ENCODE measurements around the gene TMC6.

Gene TMC6

DNA sequence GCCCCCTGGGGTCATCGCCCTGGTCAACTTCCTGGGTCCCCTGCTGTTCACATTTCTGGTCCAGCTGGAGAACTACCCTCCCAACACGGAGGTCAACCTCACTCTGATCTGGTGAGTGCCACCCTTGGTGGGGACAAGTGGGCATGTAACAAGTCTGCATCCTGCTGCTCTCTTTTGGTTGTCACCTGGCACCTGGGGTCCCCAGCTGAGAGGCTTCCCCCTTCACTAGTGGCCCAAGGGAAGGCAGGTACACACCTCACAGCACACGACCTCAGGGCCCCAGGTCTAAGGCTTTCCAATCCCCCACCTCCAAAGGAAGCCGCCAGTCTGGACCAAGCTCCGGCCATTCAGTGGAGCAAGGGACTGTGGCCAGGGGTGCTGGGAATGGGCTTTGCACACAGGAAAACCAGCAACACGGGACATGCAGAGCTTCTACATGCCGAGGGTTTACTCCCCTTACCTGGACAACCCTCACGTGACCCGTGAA is 6.4 kb upstream of the TMC6 start:
- TF ChIP-seq, protein P1, sequence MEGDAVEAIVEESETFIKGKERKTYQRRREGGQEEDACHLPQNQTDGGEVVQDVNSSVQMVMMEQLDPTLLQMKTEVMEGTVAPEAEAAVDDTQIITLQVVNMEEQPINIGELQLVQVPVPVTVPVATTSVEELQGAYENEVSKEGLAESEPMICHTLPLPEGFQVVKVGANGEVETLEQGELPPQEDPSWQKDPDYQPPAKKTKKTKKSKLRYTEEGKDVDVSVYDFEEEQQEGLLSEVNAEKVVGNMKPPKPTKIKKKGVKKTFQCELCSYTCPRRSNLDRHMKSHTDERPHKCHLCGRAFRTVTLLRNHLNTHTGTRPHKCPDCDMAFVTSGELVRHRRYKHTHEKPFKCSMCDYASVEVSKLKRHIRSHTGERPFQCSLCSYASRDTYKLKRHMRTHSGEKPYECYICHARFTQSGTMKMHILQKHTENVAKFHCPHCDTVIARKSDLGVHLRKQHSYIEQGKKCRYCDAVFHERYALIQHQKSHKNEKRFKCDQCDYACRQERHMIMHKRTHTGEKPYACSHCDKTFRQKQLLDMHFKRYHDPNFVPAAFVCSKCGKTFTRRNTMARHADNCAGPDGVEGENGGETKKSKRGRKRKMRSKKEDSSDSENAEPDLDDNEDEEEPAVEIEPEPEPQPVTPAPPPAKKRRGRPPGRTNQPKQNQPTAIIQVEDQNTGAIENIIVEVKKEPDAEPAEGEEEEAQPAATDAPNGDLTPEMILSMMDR (IDR thresholded peaks at IDR 0.05; ENCODE audit: low read depth, low read length, poor library complexity, severe bottlenecking), result no peak
- no peak for TF ChIP-seq EZH2phosphoT487 (IDR thresholded peaks at IDR 0.05; ENCODE audit: borderline replicate concordance, low read length)
- Histone ChIP-seq H3K4me3 (ENCODE audit: low read length) (no peak overlapping the region), H3K4me1 (ENCODE audit: control insufficient read depth, low read length) (peaks cover 70% of the 10 kb centered on the region), H3K9me3 (ENCODE audit: control insufficient read depth, insufficient read depth, low read length) (no peaks in the 10 kb centered on the region), H3F3A (ENCODE audit: control insufficient read depth, insufficient read depth) (peaks cover 13% of the 10 kb centered on the region), H3K27ac (ENCODE audit: low read depth, low read length) (no peak overlapping the region), H3K27me3 (ENCODE audit: control insufficient read depth, low read length) (no peaks in the 10 kb centered on the region), H3K36me3 (ENCODE audit: control insufficient read depth, low read length) (peaks cover 86% of the 10 kb centered on the region), H4K20me1 (ENCODE audit: control insufficient read depth, insufficient read depth, low read depth, low read length) (peaks cover 3% of the 10 kb centered on the region; the same call in 1 of the 2 replicates), H3K9me2 (replicated peaks; ENCODE audit: control insufficient read depth, low read length) (no peaks in the 10 kb centered on the region), H3K4me2 (ENCODE audit: low read length) (peak overlapping the region; percentile 99; the same call in 1 of the 2 replicates), H3K79me2 (ENCODE audit: control insufficient read depth, low read length) (peaks cover 49% of the 10 kb centered on the region)

DNA sequence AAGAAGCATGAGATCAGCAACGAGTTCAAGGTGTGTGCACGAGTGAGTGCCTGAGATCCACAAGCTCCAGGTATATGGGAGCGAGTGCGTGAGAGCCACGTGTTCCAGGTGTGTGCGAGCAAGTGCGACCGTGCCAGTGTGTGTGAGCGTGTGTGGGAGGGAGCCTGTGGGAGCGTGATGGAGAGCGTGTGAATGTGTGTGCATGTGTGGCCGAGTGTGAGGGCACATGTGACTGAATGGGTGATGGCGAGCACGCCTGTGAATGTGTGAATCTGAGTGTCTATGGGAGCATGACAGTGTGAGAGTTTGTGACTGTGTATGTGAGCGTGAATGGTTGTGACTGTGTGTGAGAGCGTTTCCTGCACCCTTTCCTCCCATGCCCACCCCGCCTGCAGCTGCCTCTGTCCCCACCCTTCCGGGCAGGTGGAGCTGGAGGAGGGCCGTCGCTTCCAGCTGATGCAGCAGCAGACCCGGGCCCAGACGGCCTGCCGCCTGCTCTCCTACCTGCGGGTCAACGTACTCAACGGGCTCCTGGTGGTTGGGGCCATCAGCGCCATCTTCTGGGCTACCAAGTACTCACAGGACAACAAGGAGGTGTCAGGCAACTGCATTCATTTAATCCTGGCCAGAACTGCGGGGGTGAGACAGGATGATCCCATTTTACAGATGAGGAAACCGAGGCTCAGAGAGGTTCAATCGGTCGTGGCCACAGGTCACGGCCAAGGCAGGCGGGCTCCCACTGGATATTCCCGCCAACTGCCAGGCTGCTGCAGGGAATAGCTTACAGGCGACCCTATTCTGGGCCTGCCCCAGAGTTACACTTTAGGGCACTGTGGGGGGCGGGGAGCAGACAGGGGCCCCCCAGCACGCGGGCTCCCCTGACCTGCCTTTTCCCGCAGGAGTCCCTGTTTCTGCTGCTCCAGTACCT is 5.7 kb upstream of the TMC6 start:
- Histone ChIP-seq H4K20me1 (ENCODE audit: control insufficient read depth, insufficient read depth, low read depth, low read length) (peaks cover 3% of the 10 kb centered on the region; the same call in 1 of the 2 replicates), H3F3A (ENCODE audit: control insufficient read depth, insufficient read depth) (peaks cover 13% of the 10 kb centered on the region), H3K4me2 (ENCODE audit: low read length) (peak overlapping the region; percentile 99), H3K4me1 (ENCODE audit: control insufficient read depth, low read length) (peaks cover 76% of the 10 kb centered on the region), H3K79me2 (ENCODE audit: control insufficient read depth, low read length) (peaks cover 56% of the 10 kb centered on the region), H3K9me2 (replicated peaks; ENCODE audit: control insufficient read depth, low read length) (no peaks in the 10 kb centered on the region), H3K36me3 (ENCODE audit: control insufficient read depth, low read length) (peaks cover 90% of the 10 kb centered on the region), H3K4me3 (ENCODE audit: low read length) (peak overlapping the region; percentile 95), H3K27ac (ENCODE audit: low read depth, low read length) (peak overlapping the region; percentile 90), H3K9me3 (ENCODE audit: control insufficient read depth, insufficient read depth, low read length) (no peaks in the 10 kb centered on the region), H3K27me3 (ENCODE audit: control insufficient read depth, low read length) (no peaks in the 10 kb centered on the region)
- no peak for TF ChIP-seq EZH2phosphoT487 (IDR thresholded peaks at IDR 0.05; ENCODE audit: borderline replicate concordance, low read length)
- TF ChIP-seq, protein P1 (IDR thresholded peaks at IDR 0.05; ENCODE audit: low read depth, low read length, poor library complexity, severe bottlenecking), result peak; percentile 90

DNA sequence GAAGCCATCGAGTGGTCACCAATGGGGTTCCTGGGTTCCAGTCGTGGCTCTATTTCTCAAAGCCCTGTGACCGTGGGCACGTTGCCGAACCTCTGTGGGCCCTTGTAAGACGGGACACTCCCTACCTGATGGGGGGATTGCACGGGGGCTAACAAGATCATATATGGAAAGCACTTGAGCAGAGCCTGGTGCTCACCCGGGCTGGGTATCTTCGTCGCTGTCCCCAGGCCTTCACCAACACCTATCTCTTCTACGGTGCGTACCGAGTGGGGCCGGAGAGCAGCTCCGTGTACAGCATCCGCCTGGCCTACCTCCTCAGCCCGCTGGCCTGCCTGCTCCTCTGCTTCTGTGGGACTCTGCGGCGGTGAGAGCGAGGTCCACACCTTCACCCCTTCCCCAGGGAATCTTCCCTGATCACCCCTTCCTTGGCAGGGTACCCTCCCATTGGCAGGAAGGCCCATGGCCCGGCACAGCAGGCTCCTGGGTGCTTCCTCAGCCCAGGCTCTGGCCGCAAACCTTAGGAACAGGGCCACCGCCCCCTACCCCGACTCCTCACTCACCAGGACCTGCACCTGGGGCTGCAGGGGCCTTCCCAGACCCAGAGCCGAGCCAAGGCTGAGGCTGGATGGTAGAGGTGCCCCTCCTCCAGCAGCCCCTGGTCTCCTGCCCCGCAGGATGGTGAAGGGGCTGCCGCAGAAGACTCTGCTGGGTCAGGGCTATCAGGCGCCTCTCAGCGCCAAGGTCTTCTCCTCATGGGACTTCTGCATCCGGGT is 4.8 kb upstream of the TMC6 start:
- peaks cover 82% of the 10 kb centered on the region for H3K4me1 ChIP-seq (ENCODE audit: control insufficient read depth, low read length)
- no peaks in the 10 kb centered on the region for H3K9me2 ChIP-seq (replicated peaks; ENCODE audit: control insufficient read depth, low read length)
- H3K4me2 ChIP-seq (ENCODE audit: low read length), result peak overlapping the region; percentile 99
- H4K20me1 ChIP-seq (ENCODE audit: control insufficient read depth, insufficient read depth, low read depth, low read length), result peaks cover 3% of the 10 kb centered on the region; the same call in 1 of the 2 replicates
- peaks cover 58% of the 10 kb centered on the region for H3K79me2 ChIP-seq (ENCODE audit: control insufficient read depth, low read length)
- H3F3A ChIP-seq (ENCODE audit: control insufficient read depth, insufficient read depth), result peaks cover 19% of the 10 kb centered on the region
- no peaks in the 10 kb centered on the region for H3K9me3 ChIP-seq (ENCODE audit: control insufficient read depth, insufficient read depth, low read length)
- no peaks in the 10 kb centered on the region for H3K27me3 ChIP-seq (ENCODE audit: control insufficient read depth, low read length)
- TF ChIP-seq, protein P1 (IDR thresholded peaks at IDR 0.05; ENCODE audit: low read depth, low read length, poor library complexity, severe bottlenecking), result no peak
- no peak for TF ChIP-seq EZH2phosphoT487 (IDR thresholded peaks at IDR 0.05; ENCODE audit: borderline replicate concordance, low read length)
- peak overlapping the region; percentile 95 for H3K4me3 ChIP-seq (ENCODE audit: low read length)
- peaks cover 86% of the 10 kb centered on the region for H3K36me3 ChIP-seq (ENCODE audit: control insufficient read depth, low read length)
- peak overlapping the region; percentile 90 for H3K27ac ChIP-seq (ENCODE audit: low read depth, low read length)
